Activated naive CD4-positive, alpha-beta T cell treated with anti-CD3 and anti-CD28 coated beads, Interleukin-2, amount 50 U/mL, for 16 hours (primary cell): Measurements from ENCODE around the gene ZNF652.

Experiments used
- DNase-seq: peaks from one replicate; pipeline ENCODE4 v3.0.0-alpha.2; 2020

Gene ZNF652

DNA sequence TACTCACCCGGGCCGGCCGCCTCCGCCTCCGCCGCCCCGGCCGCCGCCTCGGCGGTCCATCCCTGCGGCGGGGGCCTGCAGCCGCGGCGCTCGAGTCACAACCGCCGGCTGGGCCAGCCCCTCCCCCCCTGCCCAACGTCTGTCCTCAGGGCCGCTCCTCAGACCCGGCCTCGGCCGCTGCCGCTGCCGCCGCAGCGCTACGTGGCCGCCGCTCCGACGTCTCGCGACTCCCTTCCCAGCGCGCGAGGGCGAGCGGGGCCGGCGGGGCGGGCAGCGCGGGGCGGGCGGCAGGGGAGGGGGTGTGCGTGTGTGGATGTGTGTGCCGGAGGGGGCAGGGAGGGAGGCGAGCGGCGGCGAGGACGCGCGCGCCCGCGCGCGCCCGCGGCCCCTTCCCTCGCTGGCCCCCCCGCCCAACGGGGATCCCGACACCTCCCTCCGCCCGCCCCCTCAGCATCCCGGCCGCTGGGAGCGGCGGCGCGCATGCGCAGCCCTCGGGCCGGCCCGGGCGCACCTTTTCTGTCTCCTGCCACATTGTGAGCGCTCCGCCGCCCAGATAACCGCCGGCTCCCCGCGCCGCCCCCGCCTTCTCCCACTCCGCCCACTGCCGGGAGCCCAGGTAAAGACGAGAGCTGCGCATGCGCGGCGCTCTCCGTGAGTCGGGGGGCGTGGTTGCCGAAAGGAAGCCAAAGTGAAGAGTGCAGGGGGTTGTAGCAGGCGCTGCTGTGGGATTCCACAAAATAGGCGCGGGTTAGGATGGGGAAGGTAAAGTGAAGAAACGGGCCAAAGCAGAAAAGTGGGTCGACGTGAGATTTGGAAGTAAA, at the start of gene ZNF652:
ZNF652 (minus strand) TSS at position 349 of the 821 bp plus-strand sequence. CDS start 44,525 bp downstream, outside the sequence.
- peak; percentile 85 for DNase-seq

DNA sequence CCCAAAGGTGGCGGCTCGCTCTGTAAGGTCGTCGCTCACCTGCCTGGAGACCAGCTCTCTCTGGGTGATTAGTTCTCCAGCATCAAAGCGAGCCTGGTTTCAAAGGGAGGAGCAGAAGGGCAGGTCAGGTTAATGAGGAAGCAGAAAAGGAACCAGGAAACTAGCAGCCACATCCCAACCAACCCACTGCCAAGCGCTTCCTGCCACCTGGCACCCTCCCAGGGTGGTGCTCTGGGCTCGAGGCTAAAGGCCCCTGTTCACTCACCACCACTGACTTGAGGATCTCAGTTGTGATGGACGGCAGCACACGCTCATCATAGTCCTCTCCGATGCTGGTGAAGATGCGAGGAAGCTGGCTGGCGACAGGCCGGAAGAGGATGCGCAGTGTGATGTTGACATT, 47.0 kb upstream of the ZNF652 start:
- DNase-seq = no peak

DNA sequence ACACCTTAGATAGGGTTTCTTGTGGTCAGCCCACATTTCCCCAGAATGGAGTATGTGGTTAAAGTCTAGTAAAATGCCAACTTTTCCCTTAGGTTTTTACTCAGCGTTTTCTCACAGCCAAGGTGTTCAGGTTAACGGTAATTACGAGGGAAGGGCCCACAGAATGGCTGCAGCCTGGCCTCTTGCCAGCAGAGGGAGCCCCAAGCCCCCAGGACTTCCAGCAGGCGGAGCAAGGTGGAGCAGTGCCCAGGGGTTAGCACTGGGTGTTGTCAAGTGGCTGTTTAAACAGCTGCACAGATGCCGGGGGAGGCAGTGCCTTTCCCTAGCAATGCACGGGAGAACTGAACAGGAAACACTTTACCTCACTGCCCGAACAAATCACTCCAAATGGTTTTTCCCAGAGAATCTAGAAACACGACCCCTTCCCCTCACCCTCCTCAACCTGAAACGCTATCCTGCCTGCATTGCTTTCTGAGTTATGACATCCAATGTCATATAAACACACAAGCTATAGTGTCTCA, 46.0 kb upstream of the ZNF652 start:
- DNase-seq = peak; percentile 85

DNA sequence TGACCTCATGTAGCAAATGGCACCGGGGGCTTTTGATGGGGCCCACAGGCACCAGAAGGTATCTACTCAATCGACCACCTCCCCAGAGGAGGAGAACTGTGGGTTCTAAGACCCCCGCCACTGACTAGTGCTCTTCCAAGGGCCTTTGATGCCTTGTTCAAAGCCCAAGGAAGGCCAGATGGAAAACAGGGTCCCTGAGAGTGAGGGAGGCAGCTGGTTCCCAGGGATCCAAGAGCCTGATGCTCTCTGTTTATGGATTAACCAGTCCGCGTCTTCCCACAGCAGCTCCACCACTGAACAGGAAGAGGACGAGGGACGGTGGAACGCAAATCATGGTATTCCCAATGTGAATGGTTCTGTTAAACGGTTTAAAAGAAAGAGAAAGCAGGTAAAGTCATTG, 45.0 kb upstream of the ZNF652 start:
- DNase-seq = no peak

DNA sequence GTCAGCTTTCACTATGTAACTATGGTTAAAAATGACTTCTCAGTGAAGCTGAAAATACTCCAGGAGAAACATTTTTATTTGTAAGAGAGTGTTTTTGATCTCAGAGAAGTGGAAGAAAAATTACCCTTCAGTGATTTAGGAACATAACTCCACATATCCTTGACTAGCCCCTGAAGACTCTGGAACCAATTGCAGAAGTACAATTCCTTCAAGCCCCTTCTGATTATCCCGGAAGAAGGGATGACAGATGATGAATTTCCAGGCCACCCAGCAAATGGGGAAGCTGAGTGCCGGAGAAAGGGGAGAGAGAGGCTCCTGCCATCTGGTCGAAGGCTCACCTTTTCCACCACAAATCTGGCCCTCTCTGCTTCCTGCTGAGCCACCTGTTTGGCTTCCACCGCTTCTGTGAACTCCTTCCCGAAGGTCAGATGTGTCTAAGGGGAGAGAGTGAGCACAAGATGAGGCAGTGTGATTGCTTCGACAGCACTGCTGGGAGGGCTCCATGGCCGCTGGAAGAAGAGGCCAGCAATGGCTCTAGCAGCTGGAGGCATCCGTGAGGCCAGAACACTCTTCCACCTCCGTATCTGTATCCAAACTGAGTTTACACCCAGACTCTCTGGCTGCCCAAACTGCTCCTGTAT, 44.5 kb upstream of the ZNF652 start:
- no peak for DNase-seq

DNA sequence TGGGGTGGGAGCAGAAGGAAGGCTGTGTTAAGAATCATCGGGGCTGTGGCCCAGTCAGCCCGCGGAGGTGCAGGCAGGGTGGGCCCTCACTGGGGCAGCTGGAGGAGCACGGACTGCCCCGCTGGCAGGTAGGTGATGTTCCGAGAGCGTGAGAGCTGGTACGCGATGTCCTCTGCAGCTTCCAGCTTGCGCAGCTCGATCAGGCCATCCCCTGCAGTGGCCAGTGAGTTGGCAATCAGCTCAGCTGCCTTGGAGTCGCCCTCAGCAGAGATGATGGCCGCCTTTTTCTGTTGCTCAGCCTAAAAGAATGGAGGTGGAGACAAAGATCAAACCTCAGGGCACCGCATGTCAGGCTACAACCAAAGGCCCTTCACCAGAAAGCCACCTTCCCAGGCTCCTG, 42.9 kb upstream of the ZNF652 start:
- no peak for DNase-seq

DNA sequence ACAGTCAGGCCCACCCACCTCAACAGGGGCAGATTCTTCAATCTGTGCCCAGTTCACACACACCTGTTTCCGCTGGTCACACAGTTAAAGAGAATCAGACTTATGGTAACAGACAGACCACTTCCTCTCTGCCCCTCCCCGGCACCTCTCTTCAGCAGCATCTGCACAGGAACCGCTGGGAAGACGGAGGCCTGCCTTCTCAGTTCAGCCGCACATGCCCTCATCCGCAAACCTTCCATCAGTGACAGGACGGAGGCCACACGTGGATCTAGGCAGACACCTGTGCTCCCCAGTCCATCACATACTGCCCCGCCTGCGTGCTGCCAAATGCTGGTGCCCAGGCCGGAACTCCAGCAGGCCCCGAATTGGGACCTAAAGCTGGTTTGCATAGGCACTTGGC, 42.3 kb upstream of the ZNF652 start:
- DNase-seq = no peak

DNA sequence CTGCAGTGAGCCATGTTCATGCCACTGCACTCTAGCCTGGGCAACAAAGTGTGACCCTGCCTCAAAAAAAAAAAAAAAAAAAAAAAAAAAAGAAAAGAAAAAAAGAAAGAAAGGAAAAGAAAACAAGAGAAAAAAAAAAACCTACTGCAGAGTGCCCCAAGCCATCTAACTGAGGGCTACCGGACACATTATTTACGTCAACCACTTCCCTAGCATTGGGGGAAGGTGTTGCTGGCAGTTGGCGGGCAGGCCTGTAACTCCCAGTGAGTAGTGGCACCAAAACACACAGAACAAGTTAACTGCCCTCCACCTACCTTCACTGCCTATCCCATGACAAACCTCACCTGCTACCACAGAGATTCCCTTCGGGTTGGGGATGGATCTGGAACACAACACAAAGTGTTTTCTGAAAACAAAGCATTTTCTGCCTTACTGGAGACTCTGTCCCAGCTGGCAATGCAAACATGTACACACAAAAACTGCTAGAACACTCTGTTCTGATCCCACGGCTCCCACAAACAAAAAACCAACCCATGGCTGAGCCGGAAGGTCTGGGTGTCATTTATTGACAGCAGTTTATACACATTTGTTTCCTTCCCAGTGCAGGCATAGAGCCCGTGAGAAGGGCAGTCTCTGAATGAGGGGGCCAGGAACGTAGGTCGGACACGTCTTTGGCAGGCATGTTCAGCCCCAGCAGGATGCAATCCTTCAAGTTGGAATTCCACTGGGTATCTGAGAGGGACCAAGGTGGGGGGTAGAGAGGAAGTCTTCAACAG, 41.7 kb upstream of the ZNF652 start:
- DNase-seq = no peak

DNA sequence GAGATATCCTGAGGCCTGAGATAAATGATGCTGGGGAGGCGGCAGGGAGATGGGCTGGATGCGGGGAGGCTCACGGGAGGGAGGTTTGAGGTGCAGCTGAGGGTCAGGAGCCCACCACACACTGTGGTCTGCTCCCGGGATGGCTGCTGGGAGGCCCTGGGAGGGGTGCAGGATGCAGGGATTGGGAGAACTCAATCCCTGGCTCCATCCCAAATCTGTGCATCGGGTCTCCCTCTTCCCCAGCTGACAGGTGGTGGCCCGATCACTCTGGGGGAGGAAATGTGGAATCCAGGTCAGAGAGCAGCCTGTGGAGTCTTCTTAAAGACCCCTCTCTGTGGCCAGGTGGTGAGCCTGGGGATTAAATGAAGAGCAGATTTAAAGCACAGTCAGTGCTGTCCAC, 40.7 kb upstream of the ZNF652 start:
- no peak for DNase-seq

DNA sequence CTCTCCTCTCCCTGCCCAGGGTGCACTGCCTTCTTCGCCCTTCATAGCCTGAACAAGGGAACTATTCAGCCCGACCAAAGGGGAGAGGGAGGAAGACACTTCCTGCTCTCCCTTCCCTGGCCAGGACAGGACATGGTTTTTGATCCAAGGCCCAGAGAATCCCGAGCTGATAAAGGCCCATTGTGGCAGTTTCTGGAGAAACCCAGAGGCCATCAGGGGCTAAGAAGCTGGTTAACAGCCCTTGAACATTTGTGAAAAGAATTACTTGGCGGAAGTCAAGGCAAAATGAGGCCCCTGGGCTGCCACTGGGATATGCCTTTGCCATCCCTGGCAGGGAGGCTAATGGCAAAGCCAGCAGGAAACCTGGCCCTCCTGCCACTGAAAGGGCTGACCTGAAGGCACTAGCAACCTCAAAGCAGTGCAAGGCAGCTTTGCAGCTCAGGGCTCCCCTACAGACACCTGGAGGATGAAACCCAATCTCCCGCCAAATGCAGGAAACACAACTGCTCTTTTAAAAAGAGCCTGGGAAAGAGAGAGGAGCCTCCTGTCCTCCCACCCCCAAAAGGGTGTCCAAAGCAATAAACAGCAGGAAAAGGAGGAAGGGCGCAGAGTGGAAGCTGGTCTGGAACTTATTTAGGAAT, 40.0 kb upstream of the ZNF652 start:
- DNase-seq = no peak

DNA sequence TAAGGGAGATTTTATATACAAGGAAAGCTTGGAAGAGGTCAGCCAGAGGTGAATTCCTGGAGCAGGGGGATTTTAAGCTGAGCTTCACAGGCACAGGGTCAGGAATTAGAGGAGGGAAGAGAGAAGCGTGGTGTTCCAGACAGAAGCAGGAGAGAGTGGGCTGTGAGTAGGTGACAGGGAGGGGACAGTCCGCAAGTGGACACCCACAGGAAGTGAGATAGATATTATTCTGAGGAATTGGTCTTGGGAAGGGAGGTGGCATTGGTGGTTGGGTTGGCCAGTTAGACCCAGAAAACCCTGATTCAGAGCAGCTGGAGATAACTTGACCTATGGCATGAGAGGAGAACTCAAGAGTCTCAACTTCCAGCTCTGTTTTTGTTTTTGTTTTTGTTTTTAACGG, 37.9 kb upstream of the ZNF652 start:
- DNase-seq = no peak

DNA sequence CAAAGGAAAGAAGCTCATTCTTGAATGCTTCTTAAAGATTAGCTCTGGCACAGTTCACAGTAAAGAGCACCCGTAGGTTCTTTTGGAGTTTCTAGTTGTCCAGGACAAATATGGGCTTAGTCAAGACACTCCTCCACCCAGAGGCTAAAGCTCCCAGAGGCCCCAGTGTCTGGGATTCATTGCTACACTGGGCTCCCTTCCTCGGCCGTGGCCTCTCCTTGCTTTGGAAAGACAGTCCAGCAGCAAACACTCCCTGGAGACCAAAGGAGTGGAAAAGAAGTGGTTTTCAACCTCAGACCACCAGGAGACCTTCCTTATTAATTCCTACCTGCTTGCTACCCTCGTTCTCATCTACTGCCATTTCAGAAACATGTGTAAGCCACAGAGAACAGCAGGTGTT, 35.5 kb upstream of the ZNF652 start:
- DNase-seq = no peak

DNA sequence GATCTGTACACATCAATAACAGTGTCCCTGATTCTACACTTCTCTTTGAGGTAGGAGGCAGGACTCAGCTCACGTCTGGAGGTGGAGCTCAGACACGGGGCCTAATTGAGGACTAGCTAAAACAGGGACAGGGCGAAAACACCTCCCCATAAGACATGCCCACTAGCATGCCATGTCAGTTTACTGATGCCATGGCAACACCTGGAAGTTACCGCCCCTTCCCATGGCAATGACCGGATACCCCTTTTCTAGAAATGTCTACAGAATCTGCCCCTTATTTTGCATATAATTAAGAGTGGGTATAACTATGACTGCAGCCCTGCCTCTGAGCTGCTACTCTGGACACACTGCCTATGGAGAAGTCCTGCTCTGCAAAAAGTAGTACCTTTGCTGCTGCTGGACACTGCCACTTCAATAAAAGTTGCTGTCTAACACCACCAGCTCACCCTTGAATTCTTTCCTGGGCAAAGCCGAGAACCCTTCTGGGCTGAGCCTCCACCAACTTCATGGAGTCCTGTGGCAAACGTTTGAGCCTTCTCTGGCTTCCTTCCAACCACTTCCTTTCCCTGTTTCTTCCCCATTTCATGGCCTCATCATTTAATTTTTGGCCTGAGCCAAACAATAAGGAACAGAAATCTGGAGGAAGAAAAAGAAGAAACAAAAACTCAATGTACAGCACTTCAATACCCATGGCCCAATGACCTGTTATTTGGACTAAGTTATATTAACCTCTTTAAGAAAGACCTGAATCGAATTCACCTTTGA, 31.6 kb upstream of the ZNF652 start:
- DNase-seq = no peak

DNA sequence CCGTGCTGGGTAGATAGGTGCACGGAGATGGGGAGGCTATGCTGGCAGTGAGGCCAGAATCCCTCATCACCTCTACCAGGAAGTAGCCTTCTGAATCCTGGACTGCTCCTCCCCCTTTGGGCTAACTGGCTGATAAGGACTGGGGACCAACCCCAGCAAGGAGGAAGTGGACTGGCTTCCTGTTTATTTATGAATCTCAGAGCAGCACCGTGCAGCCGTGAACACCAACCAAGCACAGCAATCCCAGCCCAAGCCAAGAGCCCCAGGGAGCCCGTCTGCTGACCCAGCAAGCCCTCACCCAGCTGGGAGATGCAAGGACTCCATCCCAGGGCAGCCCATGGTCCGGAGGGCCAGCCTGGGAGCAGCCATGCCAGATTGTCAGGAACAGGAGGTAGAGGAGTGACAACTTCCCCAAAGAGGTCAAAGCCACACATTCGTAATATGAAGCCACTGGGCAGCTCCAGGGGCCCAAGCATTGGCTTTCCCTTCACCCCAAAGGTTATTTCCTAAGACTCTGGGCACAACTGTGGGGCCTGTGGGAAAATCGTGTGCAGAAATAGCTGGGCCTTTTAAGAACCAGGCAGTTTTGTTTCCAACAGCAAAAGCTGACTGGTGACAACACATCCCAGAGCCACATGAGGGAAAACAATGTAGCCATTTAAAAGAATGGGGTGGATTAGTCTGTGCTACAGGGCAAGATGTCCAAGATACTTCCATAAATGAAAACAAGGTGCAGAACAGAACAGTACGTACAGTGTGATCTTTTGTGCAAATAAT, 28.7 kb upstream of the ZNF652 start:
- DNase-seq = no peak

DNA sequence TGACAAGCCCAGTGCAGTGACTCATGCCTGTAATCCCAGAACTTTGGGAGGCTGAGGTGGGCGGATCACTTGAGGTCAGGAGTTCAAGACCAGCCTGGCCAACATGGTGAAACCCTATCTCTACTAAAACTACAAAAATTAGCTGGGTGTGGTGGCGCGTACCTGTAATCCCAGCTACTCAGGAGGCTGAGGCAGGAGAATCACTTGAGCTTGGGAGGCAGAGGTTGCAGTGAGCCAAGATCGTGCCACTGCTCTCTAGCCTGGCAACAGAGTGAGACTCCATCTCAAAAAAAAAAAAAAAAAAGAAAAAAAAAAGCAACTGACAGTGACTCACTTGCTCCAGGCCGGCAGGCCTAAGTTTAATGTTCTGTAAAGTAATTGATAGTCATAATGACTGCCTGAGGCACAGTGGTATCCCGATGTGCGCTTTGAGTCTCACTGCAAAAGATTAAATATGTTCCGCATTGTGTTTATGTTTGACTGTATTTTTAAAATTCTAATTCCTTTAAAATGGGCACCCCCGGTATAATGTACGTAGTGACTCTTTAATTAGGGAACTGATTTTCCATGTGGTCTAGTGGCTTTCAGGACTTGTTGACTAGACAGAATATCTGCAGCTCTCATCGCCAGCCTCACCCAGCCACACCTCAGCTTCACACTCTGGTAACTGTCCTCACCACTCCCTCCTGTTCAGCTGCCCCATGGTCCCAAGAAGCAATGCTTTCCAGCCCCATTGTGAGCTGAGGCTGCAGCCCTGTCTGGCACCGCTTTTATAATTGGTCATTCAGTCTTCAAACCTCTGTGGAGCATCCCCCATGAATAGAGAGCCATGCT, 27.7 kb upstream of the ZNF652 start:
- DNase-seq = peak; percentile 27

DNA sequence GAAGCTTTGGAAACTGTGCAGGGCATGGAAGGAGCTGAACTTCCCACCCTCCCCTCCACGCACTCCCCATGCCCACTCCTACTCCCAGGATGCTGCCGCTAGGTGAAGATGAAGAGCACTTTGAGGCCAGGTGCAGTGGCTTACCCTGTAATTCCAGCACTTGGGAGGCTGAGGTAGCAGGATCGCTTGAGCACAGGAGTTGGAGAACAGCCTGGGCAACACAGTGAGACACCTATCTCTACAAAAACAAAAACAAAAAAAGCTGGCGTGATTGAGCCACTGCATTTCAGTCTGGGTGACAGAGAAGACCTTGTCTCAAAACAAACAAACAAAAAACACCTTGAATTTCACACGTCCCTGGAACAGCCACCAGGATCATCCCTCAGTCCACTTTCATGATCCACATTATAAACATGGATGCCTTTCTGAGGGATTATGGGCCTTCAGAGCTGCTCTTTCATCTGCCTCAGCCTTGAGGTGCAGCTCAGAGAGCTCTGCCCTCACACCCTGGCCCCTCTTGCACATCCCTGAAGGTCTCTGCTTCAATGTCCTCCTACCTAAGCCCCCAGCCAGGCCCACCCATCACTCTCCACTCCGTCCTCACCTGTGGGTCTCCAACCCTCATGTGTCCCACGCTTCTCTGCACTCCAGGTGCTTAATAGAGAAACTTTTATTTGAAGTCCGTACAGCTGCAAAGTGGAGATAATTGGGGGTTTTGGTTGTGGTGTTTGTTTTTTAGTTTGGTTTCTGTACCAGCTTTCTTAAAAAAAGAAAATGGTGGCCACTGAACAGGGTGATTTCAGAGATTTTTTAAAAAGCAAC, 26.9 kb upstream of the ZNF652 start:
- no peak for DNase-seq

DNA sequence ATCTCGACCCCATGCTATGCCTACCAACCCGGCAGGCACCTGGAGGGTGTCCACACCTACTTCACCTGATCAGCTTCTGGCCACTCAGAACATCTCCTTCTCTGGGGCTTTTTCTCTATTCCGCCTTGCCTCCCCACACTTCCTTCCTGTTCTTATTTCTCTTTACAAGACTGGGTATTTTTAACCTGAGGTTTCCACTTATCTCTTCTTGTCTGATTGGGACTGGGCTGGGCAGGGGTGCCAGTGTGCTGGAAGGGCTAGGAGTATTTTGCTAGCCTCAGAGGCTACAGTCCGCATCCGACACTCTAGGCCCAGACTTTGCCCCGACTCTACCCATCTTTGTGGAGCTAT, 26.2 kb upstream of the ZNF652 start:
- no peak for DNase-seq

DNA sequence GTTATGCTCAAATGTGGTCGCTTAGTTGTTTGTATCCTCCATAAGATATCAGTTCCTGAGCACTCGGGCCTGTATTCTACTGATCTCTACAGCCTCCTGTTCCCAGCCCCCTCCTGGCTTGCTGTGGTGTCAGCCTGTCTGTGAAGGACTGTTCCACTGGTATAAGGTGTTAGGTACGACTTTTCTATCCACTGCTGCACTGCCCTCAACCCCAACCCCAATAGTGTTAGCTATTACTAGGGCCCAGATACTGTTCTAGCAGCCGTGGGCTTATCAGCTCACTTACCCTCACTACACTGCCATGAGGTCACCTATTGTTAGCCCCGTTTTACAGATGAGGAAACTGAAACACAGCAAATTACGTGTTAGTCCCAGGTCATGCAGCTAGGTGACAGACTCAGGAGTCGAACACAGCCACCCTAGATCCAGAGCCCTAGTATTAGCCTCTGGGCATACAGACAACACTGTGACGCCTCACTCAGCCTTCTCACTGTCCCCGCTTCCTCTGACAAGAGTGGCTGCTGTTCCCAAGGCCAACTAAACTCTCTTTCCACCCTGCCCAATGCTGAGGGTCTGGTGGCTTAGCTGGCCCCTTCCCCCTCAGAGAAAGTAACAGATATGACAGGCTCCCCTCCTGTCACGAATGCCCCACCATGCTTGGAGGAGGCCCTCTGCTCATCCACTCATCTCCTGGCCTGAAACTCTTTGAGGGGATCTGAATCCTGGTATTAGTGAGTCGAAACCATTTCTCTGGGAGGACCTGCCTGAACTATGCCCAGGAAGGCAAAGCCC, 25.6 kb upstream of the ZNF652 start:
- DNase-seq = no peak

DNA sequence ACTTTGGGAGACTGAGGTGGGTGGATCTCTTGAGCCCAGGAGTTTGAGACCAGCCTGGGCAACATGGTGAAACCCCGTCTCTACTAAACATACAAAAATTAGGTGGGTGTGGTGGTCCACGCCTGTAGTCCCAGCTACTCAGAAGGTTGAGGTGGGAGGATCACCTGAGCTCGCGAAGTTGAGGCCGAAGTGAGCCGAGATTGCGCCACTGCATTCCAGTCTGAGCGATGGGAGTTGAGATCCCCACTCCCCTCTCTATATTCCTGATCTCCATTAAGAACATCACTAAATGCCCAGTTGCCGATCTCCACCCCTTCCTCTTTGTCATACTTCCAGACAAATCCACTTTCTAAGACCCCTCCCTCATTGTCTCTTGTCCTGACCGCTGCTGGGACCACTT, 24.3 kb upstream of the ZNF652 start:
- DNase-seq = no peak
